Nephron (organoid): ENCODE data around the gene SMARCAL1.

ENCODE experiments used
- H3K27ac Mint-ChIP-seq, 3 experiments: 2 replicates each; pipeline ENCODE4 v1.8.0; 2020; ENCODE audit warnings: mixed read lengths in 3 of 3, mild to moderate bottlenecking in 2 of 3, moderate library complexity in 1 of 3
- H3K27me3 Mint-ChIP-seq: 2 replicates; pipeline ENCODE4 v1.8.0; 2021; ENCODE audit warnings: low read depth, mild to moderate bottlenecking, moderate library complexity, mixed read lengths
- H3K36me3 Mint-ChIP-seq: 2 replicates; pipeline ENCODE4 v1.8.0; 2020; ENCODE audit warnings: low read depth, mixed read lengths
- H3K4me1 Mint-ChIP-seq: 2 replicates; pipeline ENCODE4 v1.8.0; 2020; ENCODE audit warnings: mixed read lengths
- H3K4me3 Mint-ChIP-seq, 3 experiments: 2 replicates each; pipeline ENCODE4 v1.8.0; 2020; ENCODE audit warnings: mild to moderate bottlenecking in 3 of 3, mixed read lengths in 3 of 3, moderate library complexity in 2 of 3
- H3K9me3 Mint-ChIP-seq: 2 replicates; pipeline ENCODE4 v1.8.0; 2020; ENCODE audit warnings: mixed read lengths
- TF ChIP-seq, protein P1 (sequence below), 3 experiments: fragments of 200-600 bp; sonication (generic); IDR thresholded peaks; one replicate each; pipeline ENCODE4 v1.5.0; 2021; ENCODE audit warnings: antibody characterized with exemption in 3 of 3; ENCODE audit not compliant: unreplicated experiment in 3 of 3

SMARCAL1 gene

DNA sequence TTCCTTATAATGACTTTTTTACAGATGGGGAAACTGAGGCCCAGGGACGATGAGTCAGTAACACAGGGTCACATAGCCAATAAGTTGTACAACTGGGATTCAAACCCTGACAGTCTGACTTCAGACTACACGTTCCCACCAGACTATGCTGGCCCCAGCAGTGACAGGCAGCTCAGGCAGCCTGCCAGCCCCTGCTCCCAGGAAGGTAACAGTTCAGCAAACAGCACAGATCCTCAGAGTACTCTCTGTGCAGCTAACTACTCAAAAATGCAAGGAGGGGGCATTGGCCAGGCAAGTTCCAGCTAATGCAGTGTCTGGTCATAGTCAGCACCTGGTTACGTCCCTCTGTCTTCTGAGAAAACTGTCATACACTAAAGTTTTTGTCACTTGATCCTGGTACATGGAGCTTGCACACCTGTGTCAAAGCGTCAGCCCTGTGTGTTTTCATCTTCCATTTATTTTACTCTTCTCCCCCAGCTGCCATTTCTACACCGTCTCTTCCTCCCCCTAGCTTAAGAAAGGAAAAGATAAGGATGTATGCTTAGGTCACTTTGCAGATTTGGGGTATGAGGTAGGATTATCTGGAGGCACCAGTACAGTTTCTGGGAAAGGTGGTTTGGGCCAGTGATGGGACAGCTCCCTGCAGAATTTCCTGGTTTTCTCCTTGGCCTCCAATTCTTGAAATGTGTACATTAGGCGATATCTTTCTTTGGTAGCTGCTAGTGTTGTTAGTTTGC, 4.5 kb downstream of the SMARCAL1 start:
- peak overlapping the region in 1 of 3 experiments; percentile 23 for H3K27ac Mint-ChIP-seq
- no peaks in the 10 kb centered on the region for H3K27me3 Mint-ChIP-seq
- H3K36me3 Mint-ChIP-seq: peaks cover 58% of the 10 kb centered on the region
- TF ChIP-seq, protein P1, sequence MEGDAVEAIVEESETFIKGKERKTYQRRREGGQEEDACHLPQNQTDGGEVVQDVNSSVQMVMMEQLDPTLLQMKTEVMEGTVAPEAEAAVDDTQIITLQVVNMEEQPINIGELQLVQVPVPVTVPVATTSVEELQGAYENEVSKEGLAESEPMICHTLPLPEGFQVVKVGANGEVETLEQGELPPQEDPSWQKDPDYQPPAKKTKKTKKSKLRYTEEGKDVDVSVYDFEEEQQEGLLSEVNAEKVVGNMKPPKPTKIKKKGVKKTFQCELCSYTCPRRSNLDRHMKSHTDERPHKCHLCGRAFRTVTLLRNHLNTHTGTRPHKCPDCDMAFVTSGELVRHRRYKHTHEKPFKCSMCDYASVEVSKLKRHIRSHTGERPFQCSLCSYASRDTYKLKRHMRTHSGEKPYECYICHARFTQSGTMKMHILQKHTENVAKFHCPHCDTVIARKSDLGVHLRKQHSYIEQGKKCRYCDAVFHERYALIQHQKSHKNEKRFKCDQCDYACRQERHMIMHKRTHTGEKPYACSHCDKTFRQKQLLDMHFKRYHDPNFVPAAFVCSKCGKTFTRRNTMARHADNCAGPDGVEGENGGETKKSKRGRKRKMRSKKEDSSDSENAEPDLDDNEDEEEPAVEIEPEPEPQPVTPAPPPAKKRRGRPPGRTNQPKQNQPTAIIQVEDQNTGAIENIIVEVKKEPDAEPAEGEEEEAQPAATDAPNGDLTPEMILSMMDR (IDR thresholded peaks at IDR 0.05; ENCODE audit: unreplicated experiment in 3 of 3): no peak
- H3K4me3 Mint-ChIP-seq: no peak overlapping the region
- H3K4me1 Mint-ChIP-seq: peaks cover 24% of the 10 kb centered on the region
- H3K9me3 Mint-ChIP-seq: no peaks in the 10 kb centered on the region

DNA sequence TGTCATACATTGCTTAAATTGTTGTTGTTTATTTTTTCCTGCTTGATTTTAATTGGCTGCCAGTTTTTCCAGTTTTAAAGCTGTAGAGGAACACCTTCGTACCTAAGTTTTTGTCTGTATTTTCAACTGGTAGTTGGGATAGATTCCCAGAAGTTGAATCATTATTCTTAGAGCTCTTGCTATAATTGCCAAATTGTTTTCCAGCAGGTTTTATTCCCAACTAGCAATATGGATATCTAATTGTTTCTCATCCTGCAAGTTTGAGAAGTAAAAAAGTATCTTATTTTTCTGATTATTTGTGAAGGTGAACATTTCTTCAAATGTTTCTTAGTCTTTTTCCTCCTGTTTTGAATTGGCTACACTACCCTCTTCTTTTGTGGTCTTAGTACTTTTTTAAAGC, 6.7 kb downstream of the SMARCAL1 start:
- Mint-ChIP-seq H3K9me3 (no peaks in the 10 kb centered on the region), H3K27me3 (no peaks in the 10 kb centered on the region), H3K36me3 (peaks cover 77% of the 10 kb centered on the region), H3K27ac (no peak overlapping the region), H3K4me3 (no peak overlapping the region), H3K4me1 (peaks cover 14% of the 10 kb centered on the region)
- TF ChIP-seq, protein P1 (IDR thresholded peaks at IDR 0.05; ENCODE audit: unreplicated experiment in 3 of 3): no peak

DNA sequence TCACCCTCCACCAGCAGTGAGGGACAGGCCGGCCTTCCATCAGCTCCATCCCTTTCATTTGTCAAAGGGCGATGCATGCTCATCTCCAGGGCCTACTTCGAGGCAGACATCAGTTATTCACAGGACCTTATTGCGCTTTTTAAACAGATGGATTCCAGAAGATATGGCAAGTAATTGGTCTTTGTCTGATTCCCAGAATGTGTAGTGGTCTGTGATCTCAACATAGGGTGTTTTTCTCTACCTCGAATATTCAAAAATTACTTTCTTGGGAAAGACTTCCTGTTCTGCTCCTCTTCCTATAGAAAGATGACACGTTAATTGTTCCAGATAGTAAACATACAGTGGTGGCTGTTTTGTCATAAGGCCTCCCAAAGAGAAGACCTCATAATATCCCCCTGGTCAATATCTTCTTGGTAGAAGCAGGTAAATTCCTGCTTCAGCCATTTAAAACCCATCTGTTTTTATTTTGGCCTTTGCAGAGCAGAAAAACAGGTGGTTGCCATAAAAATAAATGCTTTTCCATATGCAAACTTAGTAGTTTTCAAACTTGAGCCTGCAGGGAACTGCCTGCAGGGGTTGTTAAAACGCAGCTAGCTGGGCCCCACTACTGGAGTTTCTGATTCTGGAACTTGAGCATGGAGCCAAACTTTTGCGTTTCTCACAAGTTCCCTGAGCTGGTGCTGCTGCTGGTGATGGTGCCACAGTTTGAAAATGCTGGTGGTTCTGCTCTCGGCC, 8.2 kb downstream of the SMARCAL1 start:
- TF ChIP-seq, protein P1 (IDR thresholded peaks at IDR 0.05; ENCODE audit: unreplicated experiment in 3 of 3): no peak
- Mint-ChIP-seq H3K9me3 (no peaks in the 10 kb centered on the region), H3K27ac (peak overlapping the region in 1 of 3 experiments; percentile 11), H3K4me3 (no peak overlapping the region), H3K36me3 (peaks cover 87% of the 10 kb centered on the region), H3K4me1 (peaks cover 12% of the 10 kb centered on the region), H3K27me3 (no peaks in the 10 kb centered on the region)

GRCh38 chr2:216423071-216423470, 10.8 kb downstream of the SMARCAL1 start:
- Mint-ChIP-seq H3K4me3 (no peak overlapping the region), H3K36me3 (peaks cover 82% of the 10 kb centered on the region)

DNA sequence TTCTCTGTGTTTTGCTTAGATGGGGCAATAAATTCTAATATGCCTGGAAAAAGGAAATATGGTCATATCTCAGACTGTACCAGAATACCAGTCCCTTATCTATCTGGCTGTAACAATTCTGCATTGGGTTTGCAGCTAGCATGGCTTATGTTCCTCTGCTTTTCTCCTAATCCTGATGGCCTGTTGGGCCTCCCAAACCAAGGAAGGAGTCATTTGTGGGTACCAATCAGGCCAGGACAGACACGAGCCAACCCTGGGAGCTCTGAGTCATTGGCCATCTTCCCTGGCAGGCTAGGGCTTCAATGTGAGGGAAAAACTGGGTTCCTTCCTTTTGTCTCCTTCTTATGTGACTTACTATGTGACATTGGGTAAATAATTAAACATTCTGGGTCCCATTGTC, 12.0 kb downstream of the SMARCAL1 start:
- peaks cover 82% of the 10 kb centered on the region for H3K36me3 Mint-ChIP-seq
- TF ChIP-seq, protein P1 (IDR thresholded peaks at IDR 0.05; ENCODE audit: unreplicated experiment in 3 of 3): no peak
- H3K27me3 Mint-ChIP-seq: no peaks in the 10 kb centered on the region
- H3K27ac Mint-ChIP-seq: no peak overlapping the region
- no peaks in the 10 kb centered on the region for H3K4me1 Mint-ChIP-seq
- no peaks in the 10 kb centered on the region for H3K9me3 Mint-ChIP-seq
- H3K4me3 Mint-ChIP-seq: no peak overlapping the region

More at GRCh38 chr2:216423071-216423470, 10.8 kb downstream of the SMARCAL1 start:
- H3K27ac Mint-ChIP-seq: no peak overlapping the region
- H3K27me3 Mint-ChIP-seq: no peaks in the 10 kb centered on the region
- no peaks in the 10 kb centered on the region for H3K4me1 Mint-ChIP-seq
- no peaks in the 10 kb centered on the region for H3K9me3 Mint-ChIP-seq
- TF ChIP-seq, protein P1 (IDR thresholded peaks at IDR 0.05; ENCODE audit: unreplicated experiment in 3 of 3): no peak
